ENCODE results near the gene CPSF4.

GRCh38 chr7:99398891-99399445 is 39.8 kb upstream of the CPSF4 start:
- TF ChIP-seq POLR2AphosphoS5 (IDR thresholded peaks at IDR 0.05; ENCODE audit: borderline replicate concordance, low read depth, low read length) (no peak; the same call in 1 of the 2 replicates), EZH2 (IDR thresholded peaks at IDR 0.05) (no peak)

Measured in SK-N-MC (cell line).